Smooth muscle cell of the brain vasculature (primary cell): ENCODE results near the gene HSPA1B.
"Not testable (repeated sequence)": the region's sequence is repeated elsewhere in the genome, so short reads cannot be mapped to it uniquely, and the experiment has no call there.

Experiments used
- DNase-seq: peaks from one replicate; pipeline ENCODE4 v3.0.0-alpha.2; 2012; ENCODE audit warnings: low read depth, low spot score

HSPA1B gene

GRCh38 chr6:31827286-31828079 lies at the start of gene HSPA1B:
Gene HSPA1B (plus strand): TSS chr6:31827738. CDS start chr6:31827951, 213 bp downstream.
- DNase-seq: peak; percentile 99

DNA sequence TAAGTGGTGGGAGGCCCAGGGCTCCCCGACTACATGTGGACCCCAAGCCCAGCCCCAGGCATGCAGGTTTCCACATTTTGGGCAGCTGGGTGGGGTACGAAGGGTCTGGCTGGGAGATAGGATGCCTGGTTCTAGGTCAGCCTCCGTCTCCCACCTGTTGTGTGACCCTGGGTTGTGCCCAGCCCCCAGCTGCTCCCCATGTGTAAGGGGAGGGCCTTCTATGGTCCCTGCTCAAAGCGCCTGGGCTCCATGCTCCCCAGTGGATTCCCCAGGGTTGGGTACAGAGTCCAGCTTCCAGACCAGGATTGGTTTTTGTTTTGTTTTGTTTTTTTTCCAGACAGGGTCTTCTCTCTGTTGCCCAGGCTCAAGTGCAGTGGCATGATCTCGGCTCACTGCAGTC lies 49.3 kb upstream of the HSPA1B start:
- DNase-seq: no peak

DNA sequence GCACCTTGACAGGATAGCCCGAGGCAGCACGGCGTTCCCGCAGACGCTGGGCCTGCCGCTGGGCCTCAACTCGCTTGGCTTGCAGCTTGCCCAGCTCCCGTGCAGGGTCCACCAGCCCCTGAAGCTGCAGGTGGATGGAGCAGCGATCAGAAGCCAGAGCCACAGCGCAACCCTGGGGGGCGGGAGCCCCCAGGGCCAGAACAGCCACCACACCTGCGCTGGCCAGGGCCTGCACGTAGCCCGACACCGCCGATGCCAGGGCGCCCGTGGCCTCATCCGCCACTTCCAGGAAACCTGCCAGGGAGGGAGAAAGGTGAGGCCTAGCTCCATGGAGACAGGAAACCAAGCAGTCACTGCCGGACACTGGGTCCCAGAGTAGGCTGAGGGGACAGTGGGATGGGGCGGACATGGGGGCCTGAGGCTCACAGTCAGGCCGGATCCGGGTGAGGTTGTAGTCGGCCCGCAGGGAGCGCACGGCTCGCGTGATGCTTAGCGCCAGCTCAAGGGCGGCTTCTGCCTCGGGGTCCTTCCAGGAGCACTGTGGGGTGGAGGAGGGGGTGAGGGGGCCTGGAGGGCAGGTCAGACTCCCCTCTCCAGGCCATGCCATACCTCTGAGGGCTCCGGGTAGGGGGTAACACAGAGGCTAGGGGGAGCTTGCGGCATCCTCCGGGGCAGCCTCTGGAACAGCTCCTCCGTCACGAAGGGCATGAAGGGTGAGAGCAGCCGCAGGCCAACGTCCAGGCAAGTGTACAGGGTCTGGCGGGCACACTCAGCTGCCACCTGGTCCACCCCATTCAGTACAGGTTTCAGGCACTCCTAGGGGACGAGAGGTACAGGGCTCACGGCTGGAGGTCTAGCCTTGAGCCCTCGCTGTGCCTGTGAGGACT lies 48.3 kb upstream of the HSPA1B start:
- DNase-seq: no peak

- no peak for DNase-seq
Observed at GRCh38 chr6:31779908-31780307, 47.6 kb upstream of the HSPA1B start.

DNA sequence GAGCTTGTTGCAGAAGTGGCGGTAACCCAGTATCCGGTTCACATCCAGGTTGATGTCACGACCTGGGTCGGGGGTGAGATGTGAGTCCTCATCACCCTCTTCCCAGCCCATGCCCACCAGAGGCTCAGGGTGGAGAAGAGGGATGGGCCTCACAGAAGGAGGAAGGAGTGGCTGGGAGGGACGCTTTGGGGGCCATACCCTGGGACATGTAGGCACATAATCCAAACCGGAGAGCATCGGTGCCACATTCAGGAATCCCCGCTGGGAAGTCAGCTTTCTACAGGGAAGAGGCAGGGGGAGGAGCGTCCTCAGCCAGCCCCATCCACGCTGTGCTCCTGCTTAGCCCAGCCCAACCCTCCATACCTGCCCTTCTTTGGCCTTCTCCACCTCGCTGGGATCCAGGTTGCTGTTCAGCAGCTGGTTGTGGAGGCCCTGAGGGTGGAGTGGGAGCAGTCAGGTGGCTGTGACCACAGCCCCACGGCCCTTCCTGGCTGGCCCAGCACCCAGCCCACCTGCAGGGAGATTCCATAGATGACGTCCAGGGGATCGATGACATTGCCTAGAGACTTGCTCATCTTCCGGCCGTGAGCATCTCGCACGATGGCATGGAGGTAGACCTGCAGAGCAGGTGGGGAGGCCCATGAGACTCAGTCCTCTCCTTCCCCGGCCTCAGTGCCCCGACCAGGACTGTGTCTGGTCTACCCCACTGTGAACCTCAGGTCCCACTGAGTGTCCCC lies 46.9 kb upstream of the HSPA1B start:
- no peak for DNase-seq

GRCh38 chr6:31781244-31782125 lies 46.1 kb upstream of the HSPA1B start:
- no peak for DNase-seq

- no peak for DNase-seq
Observed at GRCh38 chr6:31782126-31782855, 45.2 kb upstream of the HSPA1B start.

- no peak for DNase-seq
Observed at GRCh38 chr6:31784098-31784925, 43.2 kb upstream of the HSPA1B start.

DNA sequence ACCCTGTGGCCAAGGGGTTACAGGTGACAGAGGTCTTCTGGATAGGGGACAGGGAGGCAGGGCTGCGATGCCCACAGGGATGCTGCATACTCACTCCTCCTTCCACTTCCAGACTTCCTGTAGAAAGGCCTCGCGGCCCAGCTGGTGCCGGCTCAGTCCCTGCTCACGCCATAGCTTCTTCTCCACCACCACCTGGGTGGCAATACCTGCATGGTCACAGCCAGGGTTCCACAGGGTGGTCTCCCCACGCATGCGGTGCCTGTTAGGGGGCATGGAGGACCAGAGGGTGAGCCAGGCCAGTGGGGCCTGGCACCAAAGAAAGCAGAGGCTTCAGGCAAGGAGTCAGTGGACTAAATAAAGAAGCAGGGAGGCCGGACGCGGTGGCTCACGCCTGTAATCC lies 42.1 kb upstream of the HSPA1B start:
- no peak for DNase-seq

DNA sequence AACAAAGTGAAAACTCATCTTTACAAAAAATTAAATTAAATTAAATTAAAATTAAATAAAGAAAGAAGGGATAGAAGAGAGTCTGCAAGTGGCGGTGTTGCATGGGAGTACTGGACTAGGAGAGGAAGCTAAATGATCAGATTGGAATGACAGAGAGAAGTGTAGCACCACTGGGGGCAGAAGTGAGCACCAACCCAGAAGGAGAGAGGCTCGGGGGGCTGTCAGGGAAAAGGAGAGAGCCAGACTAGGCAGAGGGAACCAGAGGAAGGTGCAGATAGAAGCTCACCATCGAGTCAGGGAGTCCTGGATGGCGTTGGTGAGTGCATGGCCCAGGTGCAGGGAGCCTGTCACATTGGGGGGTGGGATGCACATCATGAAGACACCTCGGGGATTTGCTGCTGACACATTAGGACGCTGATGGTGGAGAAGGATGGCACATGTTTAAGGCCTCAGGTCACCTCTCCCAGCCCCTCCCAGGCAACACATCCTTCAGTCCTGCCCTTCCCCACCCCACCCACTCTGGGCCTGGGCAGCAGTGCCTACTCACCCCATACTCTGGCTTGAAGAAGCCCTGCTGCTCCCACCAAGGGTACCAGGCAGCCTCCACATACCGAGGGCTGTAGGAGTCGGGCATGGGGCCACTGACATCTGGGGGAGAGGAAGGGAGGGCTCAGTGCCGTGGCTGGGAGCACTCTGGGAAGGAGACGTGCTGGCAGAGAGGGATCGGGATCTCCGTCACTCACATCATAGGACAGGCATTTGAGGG lies 36.0 kb upstream of the HSPA1B start:
- no peak for DNase-seq

DNA sequence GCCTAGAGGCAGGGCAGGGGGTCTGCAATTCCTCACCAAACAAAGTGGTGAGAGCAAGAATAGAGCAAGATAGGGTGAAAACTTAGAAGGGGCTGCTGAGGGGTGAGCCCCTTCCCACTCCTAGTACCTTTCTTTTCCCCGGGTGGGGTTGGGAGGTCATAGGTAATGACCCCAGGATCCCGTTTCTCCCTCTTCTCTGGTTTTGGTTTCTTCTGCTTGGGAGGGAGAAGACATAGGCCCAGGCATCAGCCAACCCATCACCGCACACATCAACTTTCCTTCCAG lies 35.5 kb upstream of the HSPA1B start:
- DNase-seq: no peak

GRCh38 chr6:31792761-31793171 lies 34.8 kb upstream of the HSPA1B start:
- DNase-seq: no peak

DNA sequence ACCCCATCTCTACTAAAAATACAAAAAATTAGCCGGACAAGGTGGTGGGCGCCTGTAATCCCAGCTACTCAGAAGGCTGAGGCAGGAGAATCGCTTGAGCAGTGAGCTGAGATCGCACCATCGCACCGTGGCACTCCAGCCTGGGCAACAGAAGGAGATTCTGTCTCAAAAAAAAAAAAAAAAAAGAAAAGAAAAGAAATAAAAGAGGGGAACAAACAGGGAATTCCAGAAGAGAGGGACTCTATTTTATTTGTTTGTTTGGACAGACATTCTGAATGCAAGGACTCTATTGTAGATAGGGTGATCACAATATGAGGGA lies 33.7 kb upstream of the HSPA1B start:
- not testable (repeated sequence) for DNase-seq

- no peak for DNase-seq
Observed at GRCh38 chr6:31794294-31794865, 33.2 kb upstream of the HSPA1B start.

GRCh38 chr6:31794866-31795615 lies 32.5 kb upstream of the HSPA1B start:
- DNase-seq: no peak

GRCh38 chr6:31795616-31796298 lies 31.8 kb upstream of the HSPA1B start, which contains the start of gene VARS1:
Gene VARS1 (minus strand): TSS chr6:31795752. CDS start chr6:31795217, 535 bp downstream.
- DNase-seq: peak; percentile 63

DNA sequence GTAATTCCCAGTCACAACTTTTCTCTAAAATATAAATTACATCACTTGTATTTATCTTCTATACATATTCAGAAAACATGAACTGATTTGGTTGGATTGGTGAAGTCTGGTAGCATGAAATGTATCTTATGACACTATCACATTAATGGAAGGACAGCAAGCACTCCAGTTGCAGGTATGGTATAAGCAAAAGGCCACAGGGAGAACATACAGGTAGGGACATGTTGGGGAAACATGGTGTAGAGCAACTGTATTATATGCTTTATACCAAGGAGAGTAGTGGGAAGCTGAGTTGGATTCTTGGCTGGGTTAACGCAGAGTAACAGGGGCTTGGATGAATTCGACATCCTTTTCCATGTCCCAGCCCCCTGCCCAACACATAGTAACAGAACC lies 30.5 kb upstream of the HSPA1B start:
- DNase-seq: no peak
